GM21367 (cell line): ENCODE data around the gene CDH8.
"Not testable (repeated sequence)": the region's sequence is repeated elsewhere in the genome, so short reads cannot be mapped to it uniquely, and the experiment has no call there.

Source experiments
- ATAC-seq: cut with Tn5 transposase; IDR thresholded peaks from one replicate; pipeline ENCODE4 v1.9.1; 2021; ENCODE audit not compliant: unreplicated experiment

The CDH8 gene

DNA sequence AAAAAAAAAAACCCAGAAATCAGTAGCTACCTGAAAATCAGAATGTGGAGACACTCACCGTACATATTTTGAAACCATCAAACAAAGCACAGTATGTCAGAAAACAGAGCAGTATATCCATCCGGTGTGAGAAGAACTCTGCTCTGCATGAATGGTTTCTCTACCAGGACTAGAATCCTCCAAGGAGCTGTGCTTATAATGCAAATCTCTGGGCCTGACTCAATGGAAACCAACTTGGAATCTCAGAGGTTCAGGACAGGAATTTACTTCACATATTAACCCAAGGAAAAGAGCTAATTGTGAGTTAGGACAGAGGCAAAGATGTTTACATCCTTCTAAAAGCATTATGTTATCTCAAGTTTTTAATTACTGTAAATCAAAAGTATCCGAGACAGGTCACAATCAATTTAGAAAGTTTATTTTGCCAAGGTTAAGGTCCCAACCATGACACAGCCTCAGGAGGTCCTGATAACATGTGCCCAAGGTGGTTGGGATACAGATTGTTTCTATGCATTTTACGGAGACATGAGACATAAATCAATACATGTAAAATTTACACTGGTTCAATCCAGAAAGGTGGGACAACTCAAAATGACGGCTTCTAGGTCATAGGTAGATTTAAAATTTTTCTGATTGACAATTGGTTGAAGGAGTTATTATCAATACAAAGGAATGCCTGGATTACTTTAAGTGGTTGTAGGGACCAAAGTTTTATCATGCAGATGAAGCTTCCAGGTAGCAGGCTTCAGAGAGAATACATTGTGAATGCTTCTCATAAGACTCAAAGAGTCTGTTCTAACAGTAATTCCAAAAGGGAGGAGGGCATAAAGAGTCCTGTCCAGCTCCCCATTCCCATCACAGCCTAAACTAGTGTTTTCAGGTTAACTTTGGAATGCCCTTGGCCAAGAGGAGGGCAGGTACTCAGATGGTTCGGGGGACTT is 164.1 kb downstream of the CDH8 start:
- ATAC-seq = no peak

- no peak for ATAC-seq
Measured at GRCh38 chr16:61862221-61863155, 173.8 kb downstream of the CDH8 start.

GRCh38 chr16:61858988-61859387 is 177.2 kb downstream of the CDH8 start:
- no peak for ATAC-seq

DNA sequence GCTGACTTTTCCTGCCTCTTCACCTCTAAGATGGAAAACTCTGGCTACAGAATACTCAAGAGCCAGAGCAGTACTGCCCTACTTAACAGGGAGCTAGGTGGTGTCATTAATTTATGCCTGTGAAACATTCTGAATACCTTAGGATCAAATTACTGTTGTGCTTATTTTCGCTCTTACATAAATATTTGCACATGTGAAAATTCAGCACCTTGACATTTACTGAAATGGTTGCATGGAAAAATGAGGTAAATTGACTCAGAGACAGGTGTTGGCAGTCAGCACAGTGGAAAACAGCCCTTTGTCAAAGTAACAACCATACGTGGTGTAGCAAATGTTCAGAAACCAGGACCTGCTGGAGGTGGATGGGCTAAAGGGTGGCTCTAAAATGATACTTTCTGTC is 193.6 kb downstream of the CDH8 start:
- no peak for ATAC-seq

DNA sequence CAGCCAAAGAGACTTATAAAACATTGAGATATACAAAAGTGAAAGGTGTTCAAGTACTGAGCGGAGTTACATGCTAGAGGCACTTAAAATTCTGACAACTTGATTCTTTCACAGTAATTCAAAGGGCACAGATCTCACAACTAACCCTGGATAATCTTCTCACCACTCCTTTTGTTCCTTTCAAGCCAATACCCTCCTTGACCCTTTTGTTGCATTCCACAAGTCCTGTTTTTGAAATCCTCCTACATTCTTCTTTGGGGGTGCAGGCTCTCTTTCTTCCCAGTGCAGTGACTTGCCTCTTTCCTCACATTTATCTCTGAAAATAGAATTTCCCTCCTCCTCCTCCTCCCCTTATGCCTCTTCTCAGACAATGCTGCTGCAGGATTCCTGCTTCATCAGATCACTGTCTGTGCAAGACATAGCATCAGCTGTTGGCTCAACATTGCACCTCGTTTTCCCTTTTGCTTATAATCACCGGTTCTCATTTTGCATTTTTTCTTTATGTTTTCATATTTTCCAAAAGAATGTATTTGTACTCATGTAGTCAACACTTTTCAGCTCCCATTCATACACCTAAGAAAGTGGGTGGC is 199.3 kb downstream of the CDH8 start:
- ATAC-seq = no peak

DNA sequence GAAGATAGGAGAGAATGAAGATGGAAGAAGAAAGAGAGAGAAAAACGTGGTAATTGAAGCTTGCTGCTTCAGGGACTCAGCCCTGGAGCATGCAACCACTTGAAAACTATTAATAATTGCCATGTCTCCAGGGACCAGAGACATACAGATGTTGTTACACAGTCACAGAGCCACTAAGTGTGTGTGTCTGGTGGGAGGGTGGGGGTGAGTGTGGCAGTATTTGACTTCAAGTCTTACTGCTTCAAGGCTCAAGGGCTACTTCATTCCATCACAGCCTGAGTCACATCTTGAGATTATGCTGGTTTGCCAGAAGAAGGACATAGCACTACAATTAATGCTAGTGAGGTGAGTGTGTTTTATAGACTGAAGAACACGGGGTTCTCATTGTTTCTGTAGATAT is 202.2 kb downstream of the CDH8 start:
- no peak for ATAC-seq

- ATAC-seq = no peak
Measured at GRCh38 chr16:61831351-61831917, 204.8 kb downstream of the CDH8 start.

DNA sequence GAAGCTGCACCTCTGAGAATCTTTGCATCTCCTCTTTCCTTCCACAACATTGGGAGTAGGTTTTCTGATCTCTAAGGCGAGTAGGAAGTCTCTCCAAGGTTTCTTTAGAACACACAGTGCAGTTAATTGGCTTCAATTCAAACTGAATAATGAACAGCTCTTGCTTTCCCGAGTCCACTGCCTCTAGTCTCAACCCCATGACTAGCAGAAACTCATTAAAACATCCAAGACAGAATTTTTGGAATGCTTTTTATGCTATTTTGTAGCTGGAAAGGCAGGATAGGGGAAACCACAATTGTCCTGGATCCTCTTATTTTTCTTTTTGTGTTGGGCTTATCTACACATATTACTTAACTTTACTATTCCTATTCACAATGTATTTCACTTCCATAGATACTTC is 206.6 kb downstream of the CDH8 start:
- ATAC-seq = no peak

DNA sequence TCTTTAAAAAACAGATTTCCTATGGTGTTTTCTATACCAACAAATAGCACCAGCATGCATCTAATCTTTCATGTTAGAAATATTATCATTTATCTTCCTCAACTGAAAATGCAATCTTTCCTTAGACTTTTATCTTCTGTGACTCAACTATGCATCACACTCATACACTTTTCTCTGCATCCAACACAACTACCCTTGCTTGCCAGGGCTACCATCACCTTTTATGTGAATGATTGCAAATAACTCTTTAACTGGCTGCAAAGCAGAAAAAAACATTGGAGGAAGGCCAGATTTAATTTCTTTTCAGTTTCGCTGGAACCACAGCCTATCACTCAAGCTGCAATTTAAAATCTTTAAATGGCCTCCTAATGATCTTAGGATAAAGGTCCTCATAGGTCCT is 212.9 kb downstream of the CDH8 start:
- ATAC-seq = no peak

GRCh38 chr16:61820820-61821219 is 215.4 kb downstream of the CDH8 start:
- ATAC-seq = no peak

DNA sequence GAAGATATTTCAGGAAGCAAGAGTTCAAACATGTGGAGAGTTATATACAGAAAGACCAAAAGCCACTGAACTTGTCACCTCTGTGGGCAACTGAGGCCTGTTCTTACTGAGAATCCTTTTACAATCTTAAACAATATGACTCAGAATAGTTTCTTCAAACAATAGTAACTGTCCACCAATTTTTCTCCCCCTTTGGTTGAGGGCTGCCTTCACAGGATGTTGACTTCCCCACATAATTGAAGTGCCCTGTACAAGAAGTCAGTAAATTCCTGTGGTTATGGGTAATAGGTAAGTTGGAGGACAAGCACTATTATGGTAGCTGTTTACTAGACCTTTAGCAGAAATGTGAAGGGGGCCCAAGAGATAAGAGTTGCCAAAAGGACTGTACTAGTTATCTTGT is 215.8 kb downstream of the CDH8 start:
- no peak for ATAC-seq

GRCh38 chr16:61818850-61819249 is 217.4 kb downstream of the CDH8 start:
- no peak for ATAC-seq

DNA sequence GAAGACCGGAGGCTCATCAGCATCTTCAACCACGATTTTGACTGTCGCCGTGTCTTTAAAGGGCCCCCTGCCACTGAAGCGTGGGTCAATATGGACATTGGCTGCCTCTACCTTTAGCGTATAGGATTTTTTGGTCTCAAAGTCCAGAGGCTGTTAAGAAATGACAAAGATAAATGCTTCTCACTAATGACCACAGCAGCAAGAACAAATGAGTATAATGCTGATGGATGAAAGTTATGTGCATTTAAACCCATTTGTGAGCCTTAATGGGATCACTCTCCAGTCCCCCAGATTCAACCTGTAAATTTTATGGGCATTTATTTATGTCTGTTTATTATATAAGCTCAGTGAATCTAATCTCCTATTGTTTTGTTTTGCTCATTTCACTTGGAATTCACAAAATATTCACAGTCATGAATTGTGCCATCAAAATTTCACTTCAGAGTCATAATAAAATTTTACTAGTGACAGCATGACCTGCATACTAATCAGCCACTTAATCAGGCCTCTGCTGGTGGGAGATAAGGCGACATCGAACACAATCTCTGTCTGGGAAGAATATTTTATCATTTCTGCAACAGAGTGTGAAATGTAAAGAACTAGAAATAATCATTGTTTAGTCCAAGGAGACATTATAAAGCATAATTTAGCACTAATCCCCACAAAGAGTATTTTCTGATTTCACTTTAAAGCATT is 218.5 kb downstream of the CDH8 start:
- no peak for ATAC-seq

DNA sequence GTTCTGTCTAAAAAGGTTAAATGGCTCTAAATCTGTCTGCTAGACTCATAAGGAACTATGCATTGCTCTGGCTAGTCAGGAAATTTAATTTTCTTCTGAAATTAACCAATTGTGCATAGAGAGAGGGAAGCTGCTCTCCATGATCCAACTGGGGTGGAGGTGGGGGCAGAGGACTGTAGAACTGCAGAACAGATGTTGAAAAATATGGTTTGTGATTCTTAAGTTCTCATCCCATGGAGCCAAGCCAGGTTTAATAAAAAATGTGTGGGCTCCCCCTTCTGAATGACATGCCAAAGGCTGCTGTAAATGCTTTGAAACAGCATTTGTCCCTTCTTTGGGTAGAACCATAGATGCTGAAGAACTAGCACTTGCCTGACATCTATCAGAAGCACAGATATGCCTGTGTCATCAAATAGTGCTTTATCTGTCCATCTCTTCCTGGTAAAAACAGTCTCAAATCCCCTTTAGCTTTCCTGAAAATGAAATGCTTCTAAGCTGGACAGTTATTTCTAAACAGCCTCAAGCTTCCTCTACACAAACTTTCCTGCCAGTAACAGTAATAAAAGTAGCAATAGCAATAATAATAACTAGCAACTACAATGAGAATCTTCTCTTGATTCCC is 221.4 kb downstream of the CDH8 start:
- no peak for ATAC-seq

- ATAC-seq = no peak
Measured at GRCh38 chr16:61813339-61813738, 222.9 kb downstream of the CDH8 start.

DNA sequence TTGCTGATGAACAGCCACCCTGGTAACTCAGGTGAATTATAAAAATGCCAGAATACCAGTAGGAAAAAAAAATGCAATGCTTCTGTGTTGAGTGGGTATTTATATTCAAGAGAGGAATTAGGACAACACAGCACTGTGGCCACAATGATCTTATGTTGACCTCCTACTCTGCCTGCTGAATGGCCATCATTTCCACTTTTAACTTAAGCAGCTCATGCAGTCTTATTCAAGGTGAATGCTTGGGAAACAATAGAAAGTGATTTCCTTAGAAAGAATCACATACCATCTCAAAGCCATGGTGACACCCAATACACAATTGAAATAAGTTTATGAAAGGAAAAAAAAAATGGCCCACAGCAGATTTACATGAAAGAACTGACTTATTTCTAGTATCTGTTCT is 224.0 kb downstream of the CDH8 start:
- ATAC-seq = no peak

- no peak for ATAC-seq
Measured at GRCh38 chr16:61807551-61807950, 228.7 kb downstream of the CDH8 start.

DNA sequence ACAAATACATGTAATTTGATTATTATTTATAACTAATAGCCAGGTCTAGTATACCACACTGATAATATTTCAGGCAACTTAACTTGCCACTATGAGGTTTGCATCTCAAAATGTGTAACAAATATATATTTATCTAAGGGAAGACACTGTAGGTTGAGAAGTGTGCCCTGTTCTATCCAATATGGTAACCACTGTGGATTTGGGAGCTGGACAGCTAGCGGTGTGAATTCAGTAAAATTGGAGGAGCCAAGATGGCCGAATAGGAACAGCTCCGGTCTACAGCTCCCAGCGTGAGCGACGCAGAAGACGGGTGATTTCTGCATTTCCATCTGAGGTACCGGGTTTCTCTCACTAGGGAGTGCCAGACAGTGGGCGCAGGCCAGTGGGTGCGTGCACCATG is 235.0 kb downstream of the CDH8 start:
- not testable (repeated sequence) for ATAC-seq

DNA sequence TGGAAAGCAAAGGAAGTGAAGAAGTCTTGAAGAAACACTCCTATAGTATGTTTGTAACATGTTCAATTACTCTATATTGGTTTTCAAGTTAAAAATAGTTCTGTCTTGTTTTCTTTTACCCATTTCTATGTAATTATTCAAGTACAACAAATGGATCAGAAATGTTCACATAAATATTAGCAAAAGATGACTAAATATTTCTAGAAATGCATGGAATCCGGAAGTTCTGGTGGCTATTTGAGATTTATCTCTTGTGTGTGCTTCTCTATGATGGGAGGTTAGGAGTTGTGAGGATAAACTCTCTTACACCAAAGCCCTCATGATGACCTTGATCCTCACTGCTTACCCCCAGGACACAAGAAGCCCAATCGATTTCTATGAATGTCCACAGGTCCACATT is 237.5 kb downstream of the CDH8 start:
- no peak for ATAC-seq

- ATAC-seq = no peak
Measured at GRCh38 chr16:61797961-61798507, 238.2 kb downstream of the CDH8 start.
